Measurements from ENCODE around the gene RREB1. TPM values are rescaled to one million over a fixed set of nuclear protein-coding genes. Genes with fewer than 3 reads are reported as not detected.

Gene RREB1
- polyA plus RNA-seq, 1 donor from 2014 or later, result not detected

DNA sequence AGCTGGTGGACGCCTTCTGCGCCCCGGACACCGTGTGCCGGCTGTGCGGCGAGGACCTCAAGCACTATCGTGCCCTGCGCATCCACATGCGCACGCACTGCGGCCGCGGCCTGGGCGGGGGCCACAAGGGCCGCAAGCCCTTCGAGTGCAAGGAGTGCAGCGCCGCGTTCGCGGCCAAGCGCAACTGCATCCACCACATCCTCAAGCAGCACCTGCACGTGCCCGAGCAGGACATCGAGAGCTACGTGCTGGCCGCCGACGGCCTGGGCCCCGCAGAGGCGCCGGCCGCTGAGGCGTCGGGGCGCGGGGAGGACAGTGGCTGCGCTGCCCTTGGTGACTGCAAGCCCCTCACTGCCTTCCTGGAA, 122.5 kb downstream of the RREB1 start:
- no peak overlapping the region for H3K27ac ChIP-seq (ENCODE audit: low read length)
- H4K20me1 ChIP-seq (ENCODE audit: insufficient read depth), result no peaks in the 10 kb centered on the region
- H3K9me2 ChIP-seq (ENCODE audit: insufficient read depth, low read length), result no peaks in the 10 kb centered on the region
- TF ChIP-seq TAF1 (IDR thresholded peaks at IDR 0.05; ENCODE audit: low read depth), result no peak
- no peak for TF ChIP-seq EP300 (conservative IDR thresholded peaks at IDR 0.05; ENCODE audit: poor library complexity, severe bottlenecking)
- no peak for TF ChIP-seq EZH2 (IDR thresholded peaks at IDR 0.05; ENCODE audit: borderline replicate concordance, insufficient read depth, low read length, poor library complexity, severe bottlenecking)
- TF ChIP-seq, protein P1, sequence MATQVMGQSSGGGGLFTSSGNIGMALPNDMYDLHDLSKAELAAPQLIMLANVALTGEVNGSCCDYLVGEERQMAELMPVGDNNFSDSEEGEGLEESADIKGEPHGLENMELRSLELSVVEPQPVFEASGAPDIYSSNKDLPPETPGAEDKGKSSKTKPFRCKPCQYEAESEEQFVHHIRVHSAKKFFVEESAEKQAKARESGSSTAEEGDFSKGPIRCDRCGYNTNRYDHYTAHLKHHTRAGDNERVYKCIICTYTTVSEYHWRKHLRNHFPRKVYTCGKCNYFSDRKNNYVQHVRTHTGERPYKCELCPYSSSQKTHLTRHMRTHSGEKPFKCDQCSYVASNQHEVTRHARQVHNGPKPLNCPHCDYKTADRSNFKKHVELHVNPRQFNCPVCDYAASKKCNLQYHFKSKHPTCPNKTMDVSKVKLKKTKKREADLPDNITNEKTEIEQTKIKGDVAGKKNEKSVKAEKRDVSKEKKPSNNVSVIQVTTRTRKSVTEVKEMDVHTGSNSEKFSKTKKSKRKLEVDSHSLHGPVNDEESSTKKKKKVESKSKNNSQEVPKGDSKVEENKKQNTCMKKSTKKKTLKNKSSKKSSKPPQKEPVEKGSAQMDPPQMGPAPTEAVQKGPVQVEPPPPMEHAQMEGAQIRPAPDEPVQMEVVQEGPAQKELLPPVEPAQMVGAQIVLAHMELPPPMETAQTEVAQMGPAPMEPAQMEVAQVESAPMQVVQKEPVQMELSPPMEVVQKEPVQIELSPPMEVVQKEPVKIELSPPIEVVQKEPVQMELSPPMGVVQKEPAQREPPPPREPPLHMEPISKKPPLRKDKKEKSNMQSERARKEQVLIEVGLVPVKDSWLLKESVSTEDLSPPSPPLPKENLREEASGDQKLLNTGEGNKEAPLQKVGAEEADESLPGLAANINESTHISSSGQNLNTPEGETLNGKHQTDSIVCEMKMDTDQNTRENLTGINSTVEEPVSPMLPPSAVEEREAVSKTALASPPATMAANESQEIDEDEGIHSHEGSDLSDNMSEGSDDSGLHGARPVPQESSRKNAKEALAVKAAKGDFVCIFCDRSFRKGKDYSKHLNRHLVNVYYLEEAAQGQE (IDR thresholded peaks at IDR 0.05; ENCODE audit: borderline replicate concordance), result no peak
- TF ChIP-seq RAD21 (conservative IDR thresholded peaks at IDR 0.05), result no peak
- no peak for TF ChIP-seq CTCF (IDR thresholded peaks at IDR 0.05; ENCODE audit: poor library complexity, severe bottlenecking)
- TF ChIP-seq POLR2AphosphoS5 (IDR thresholded peaks at IDR 0.05), result no peak
- no peak for TF ChIP-seq SMC3 (conservative IDR thresholded peaks at IDR 0.05; ENCODE audit: poor library complexity)
- TF ChIP-seq MXI1 (conservative IDR thresholded peaks at IDR 0.05; ENCODE audit: poor library complexity, severe bottlenecking), result no peak
- H3K9me3 ChIP-seq (ENCODE audit: low read length), result no peaks in the 10 kb centered on the region
- no peaks in the 10 kb centered on the region for H3K36me3 ChIP-seq (ENCODE audit: insufficient read depth, low read length)
- H2AFZ ChIP-seq (ENCODE audit: low read depth, low read length), result no peak overlapping the region
- no peak overlapping the region for H3K4me3 ChIP-seq (ENCODE audit: low read length)
- H3K9ac ChIP-seq (ENCODE audit: low read length), result no peak overlapping the region
- H3K79me2 ChIP-seq (replicated peaks; ENCODE audit: insufficient read depth, low read length), result no peaks in the 10 kb centered on the region
- no peak overlapping the region for H3K4me2 ChIP-seq (ENCODE audit: low read length)
- H3F3A ChIP-seq (ENCODE audit: insufficient read depth, low read length, poor library complexity, severe bottlenecking), result no peaks in the 10 kb centered on the region
- H3K27me3 ChIP-seq (ENCODE audit: insufficient read depth, low read depth, low read length), result no peaks in the 10 kb centered on the region

DNA sequence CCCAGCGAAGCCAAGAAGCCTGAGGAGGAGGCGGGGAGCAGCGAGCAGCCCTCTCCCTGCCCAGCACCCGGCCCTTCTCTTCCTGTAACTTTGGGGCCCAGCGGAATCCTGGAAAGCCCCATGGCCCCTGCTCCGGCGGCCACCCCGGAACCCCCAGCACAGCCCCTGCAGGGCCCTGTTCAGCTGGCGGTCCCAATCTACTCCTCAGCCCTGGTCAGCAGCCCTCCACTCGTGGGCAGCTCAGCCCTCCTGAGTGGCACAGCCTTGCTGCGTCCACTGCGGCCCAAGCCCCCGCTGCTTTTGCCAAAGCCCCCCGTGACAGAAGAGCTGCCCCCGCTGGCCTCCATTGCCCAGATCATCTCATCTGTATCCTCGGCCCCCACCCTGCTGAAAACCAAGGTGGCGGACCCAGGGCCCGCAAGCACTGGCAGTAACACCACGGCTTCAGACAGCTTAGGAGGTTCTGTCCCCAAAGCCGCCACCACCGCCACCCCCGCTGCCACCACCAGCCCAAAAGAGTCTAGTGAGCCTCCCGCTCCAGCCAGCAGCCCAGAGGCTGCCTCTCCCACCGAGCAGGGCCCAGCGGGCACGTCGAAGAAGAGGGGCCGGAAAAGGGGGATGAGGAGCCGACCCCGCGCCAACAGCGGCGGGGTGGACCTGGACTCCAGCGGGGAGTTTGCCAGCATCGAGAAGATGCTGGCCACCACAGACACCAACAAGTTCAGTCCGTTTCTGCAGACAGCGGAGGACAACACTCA, 123.4 kb downstream of the RREB1 start:
- no peaks in the 10 kb centered on the region for H4K20me1 ChIP-seq (ENCODE audit: insufficient read depth)
- H3F3A ChIP-seq (ENCODE audit: insufficient read depth, low read length, poor library complexity, severe bottlenecking), result no peaks in the 10 kb centered on the region
- no peak overlapping the region for H3K4me3 ChIP-seq (ENCODE audit: low read length)
- H3K9ac ChIP-seq (ENCODE audit: low read length), result no peak overlapping the region
- no peak overlapping the region for H3K4me2 ChIP-seq (ENCODE audit: low read length)
- H2AFZ ChIP-seq (ENCODE audit: low read depth, low read length), result no peak overlapping the region
- no peaks in the 10 kb centered on the region for H3K36me3 ChIP-seq (ENCODE audit: insufficient read depth, low read length)
- no peak for TF ChIP-seq POLR2AphosphoS5 (IDR thresholded peaks at IDR 0.05)
- TF ChIP-seq RAD21 (conservative IDR thresholded peaks at IDR 0.05), result no peak
- TF ChIP-seq, protein P1 (IDR thresholded peaks at IDR 0.05; ENCODE audit: borderline replicate concordance), result no peak
- no peak for TF ChIP-seq EZH2 (IDR thresholded peaks at IDR 0.05; ENCODE audit: borderline replicate concordance, insufficient read depth, low read length, poor library complexity, severe bottlenecking)
- no peak for TF ChIP-seq SMC3 (conservative IDR thresholded peaks at IDR 0.05; ENCODE audit: poor library complexity)
- no peak for TF ChIP-seq MXI1 (conservative IDR thresholded peaks at IDR 0.05; ENCODE audit: poor library complexity, severe bottlenecking)
- no peak for TF ChIP-seq TAF1 (IDR thresholded peaks at IDR 0.05; ENCODE audit: low read depth)
- no peak for TF ChIP-seq EP300 (conservative IDR thresholded peaks at IDR 0.05; ENCODE audit: poor library complexity, severe bottlenecking)
- no peak for TF ChIP-seq CTCF (IDR thresholded peaks at IDR 0.05; ENCODE audit: poor library complexity, severe bottlenecking)
- no peaks in the 10 kb centered on the region for H3K27me3 ChIP-seq (ENCODE audit: insufficient read depth, low read depth, low read length)
- H3K9me3 ChIP-seq (ENCODE audit: low read length), result no peaks in the 10 kb centered on the region
- no peaks in the 10 kb centered on the region for H3K9me2 ChIP-seq (ENCODE audit: insufficient read depth, low read length)
- no peak overlapping the region for H3K27ac ChIP-seq (ENCODE audit: low read length)
- no peaks in the 10 kb centered on the region for H3K79me2 ChIP-seq (replicated peaks; ENCODE audit: insufficient read depth, low read length)
